BJ (cell line): Measurements from ENCODE around the gene OPTC. TPM values are rescaled to one million over a fixed set of nuclear protein-coding genes. Genes with fewer than 3 reads are reported as not detected.
"Not testable (repeated sequence)": the region's sequence is repeated elsewhere in the genome, so short reads cannot be mapped to it uniquely, and the experiment has no call there.

ENCODE experiments used
- CTCF ChIA-PET: fragments of 350-600 bp; formaldehyde crosslinking; extraction: SDS; loops from one replicate; lab custom pipeline; 2021; ENCODE audit warnings: antibody characterized with exemption, inconsistent platforms; lab: Yijun Ruan, JAX
- POLR2A ChIA-PET: fragments of 300-600 bp; sonication (Branson Sonifier 250); formaldehyde crosslinking; extraction: SDS; loops from one replicate; lab custom pipeline; 2021; ENCODE audit warnings: antibody characterized with exemption; lab: Charles Lee
- DNase-seq: peaks from one replicate; pipeline ENCODE4 v3.0.0-alpha.2; 2011; ENCODE audit warnings: low read depth
- H3K27me3 ChIP-seq: 2 replicates; pipeline ENCODE4 v1.6.0; 2011; ENCODE audit warnings: low read length; ENCODE audit not compliant: control insufficient read depth, insufficient read depth
- H3K36me3 ChIP-seq: 2 replicates; pipeline ENCODE4 v1.5.1; 2011; ENCODE audit warnings: low read length; ENCODE audit not compliant: control insufficient read depth, insufficient read depth
- H3K4me3 ChIP-seq: 2 replicates; pipeline ENCODE4 v1.5.1; 2011; ENCODE audit warnings: low read depth, mild to moderate bottlenecking, control low read depth, low read length
- polyA plus RNA-seq: library from polyadenylated mRNA; depleted of rRNA; stranded (reverse); fragments of >200 nt; gene quantifications from 2 replicates; pipeline ENCODE4 v1.2.3, GENCODE V29; 2011
- TF ChIP-seq, protein P1 (sequence below): IDR thresholded peaks from 2 replicates; pipeline ENCODE4 v1.5.1; 2011; ENCODE audit warnings: low read depth, mild to moderate bottlenecking, control low read depth, inconsistent platforms, low read length, moderate library complexity; ENCODE audit not compliant: insufficient read depth

The OPTC gene
- polyA plus RNA-seq, 1 experiment: not detected

DNA sequence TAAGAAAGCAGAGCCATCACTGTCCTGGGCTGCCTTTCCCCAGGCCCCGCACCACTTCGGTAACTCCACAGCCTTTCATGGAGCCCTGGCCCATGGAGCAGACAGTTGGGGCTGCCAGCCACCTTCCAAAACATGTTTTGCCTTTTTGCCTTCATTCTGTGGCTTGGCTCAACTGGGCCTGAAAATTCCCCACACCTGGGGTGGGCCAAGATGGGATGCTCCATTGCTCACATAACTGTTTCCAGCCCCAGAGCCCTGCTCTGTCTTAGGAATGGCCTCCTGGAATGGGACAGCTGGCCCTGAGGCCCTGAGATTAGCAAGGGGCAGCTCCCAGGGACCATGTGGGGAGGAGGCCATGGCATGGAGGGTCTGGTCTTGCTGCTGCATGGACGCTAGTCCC lies 29.2 kb upstream of the OPTC start:
- ChIA-PET CTCF (interaction anchor here (1.4 to 3.9 kb wide), 6 partner anchors 9 to 197 kb away, joined by 5 to 14 read pairs (median 6); partner anchors contain the start of gene PRELP), POLR2A (interaction anchor here (1.5 kb wide), 1 partner anchor 11 kb away, joined by 4 read pairs; the partner anchor contains the start of gene PRELP)
- H3K36me3 ChIP-seq: no peaks in the 10 kb centered on the region
- no peak for DNase-seq
- no peaks in the 10 kb centered on the region for H3K27me3 ChIP-seq
- TF ChIP-seq, protein P1, sequence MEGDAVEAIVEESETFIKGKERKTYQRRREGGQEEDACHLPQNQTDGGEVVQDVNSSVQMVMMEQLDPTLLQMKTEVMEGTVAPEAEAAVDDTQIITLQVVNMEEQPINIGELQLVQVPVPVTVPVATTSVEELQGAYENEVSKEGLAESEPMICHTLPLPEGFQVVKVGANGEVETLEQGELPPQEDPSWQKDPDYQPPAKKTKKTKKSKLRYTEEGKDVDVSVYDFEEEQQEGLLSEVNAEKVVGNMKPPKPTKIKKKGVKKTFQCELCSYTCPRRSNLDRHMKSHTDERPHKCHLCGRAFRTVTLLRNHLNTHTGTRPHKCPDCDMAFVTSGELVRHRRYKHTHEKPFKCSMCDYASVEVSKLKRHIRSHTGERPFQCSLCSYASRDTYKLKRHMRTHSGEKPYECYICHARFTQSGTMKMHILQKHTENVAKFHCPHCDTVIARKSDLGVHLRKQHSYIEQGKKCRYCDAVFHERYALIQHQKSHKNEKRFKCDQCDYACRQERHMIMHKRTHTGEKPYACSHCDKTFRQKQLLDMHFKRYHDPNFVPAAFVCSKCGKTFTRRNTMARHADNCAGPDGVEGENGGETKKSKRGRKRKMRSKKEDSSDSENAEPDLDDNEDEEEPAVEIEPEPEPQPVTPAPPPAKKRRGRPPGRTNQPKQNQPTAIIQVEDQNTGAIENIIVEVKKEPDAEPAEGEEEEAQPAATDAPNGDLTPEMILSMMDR: no peak
- H3K4me3 ChIP-seq: no peak overlapping the region

DNA sequence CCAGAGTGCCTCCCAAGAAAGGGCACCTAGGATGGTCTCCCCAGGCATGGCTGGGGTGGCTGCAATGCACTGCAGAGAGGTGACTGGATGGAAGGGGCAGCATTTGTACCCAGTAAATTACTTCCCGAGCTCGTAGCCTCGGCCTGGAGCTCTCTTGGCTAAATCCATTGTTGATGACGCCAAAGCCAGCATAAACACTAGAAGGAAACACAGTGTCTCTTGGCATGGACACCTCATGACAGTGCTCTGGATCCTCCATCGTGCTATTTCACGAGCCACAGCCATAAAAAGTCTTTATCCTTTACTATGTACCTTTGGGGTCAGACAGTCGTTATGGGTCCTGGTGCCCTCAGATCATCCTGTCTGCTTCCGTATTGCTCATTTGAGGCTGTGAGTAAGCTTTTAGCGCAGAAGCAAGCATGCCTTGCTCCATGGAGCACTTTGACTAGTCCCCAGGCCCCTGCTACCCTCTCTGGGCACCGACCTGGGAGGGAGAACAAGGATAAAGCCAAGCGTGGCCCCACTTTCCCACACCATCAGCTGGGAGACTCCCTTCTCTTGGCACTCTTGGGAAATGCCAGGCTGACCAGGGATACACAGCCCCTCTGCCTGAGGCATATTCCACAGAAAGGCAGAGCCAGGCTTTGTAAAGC lies 28.7 kb upstream of the OPTC start:
- Histone ChIP-seq H3K36me3 (no peaks in the 10 kb centered on the region), H3K4me3 (no peak overlapping the region), H3K27me3 (no peaks in the 10 kb centered on the region)
- DNase-seq: no peak
- CTCF ChIA-PET: interaction anchor here (1.5 to 2.7 kb wide), 4 partner anchors 9 to 23 kb away, joined by 3 to 13 read pairs (median 4); partner anchors contain the start of gene PRELP
- POLR2A ChIA-PET: no interaction called here
- TF ChIP-seq, protein P1: no peak

DNA sequence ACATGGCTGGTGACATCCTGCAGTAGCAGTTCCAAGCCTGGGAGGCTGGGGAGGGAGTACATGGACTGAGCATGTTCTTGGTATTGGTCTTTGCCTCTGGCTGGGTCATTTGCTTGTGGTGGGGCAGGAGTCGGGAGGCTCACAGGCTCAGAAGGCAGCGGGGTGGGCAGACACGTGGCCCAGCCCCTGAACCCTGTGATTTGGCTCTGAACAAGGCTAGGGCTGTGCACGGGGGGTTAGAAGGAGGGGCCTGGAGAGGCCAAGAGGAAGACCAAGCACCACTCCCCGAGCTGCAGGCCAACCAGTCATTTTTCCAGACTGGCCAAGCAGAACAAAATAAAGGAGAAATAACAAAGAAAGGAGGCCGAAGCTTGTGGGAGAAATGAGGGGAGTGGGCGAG lies 28.0 kb upstream of the OPTC start:
- Histone ChIP-seq H3K36me3 (no peaks in the 10 kb centered on the region), H3K27me3 (no peaks in the 10 kb centered on the region), H3K4me3 (no peak overlapping the region)
- DNase-seq: no peak
- ChIA-PET POLR2A (interaction anchor here (0.8 to 1.0 kb wide), 2 partner anchors 10 to 97 kb away, joined by 4 read pairs; partner anchors contain the start of gene PRELP), CTCF (interaction anchor here (1.3 to 2.2 kb wide), 7 partner anchors 9 to 22 kb away, joined by 3 to 8 read pairs (median 4); partner anchors contain the start of gene PRELP)
- TF ChIP-seq, protein P1: no peak

DNA sequence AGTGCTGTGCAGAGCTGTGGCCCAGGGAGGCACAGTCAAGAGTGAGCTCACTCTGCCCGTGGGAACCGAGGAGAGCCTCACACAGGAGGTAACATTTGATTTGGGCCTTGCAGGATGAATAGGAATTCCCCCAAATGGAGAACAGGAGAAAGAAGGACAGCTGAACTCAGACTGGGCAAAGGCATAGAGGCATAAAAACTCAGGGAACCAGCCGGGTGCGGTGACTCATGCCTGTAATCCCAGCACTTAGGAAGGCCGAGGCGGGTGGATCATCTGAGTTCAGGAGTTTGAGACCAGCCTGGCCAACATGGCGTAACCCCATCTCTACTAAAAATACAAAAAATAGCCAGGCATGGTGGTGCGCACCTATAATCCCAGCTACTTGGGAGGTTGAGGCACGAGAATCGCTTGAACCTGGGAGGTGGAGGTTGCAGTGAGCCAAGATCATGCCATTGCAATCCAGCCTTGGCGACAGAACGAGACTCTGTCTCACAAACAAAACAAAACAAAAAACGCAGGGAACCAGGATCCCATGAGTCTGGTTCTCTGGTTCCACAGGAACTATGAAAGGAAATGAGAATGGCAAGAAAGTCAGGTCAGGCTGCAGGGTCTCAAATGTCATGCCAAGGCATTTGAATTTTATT lies 26.9 kb upstream of the OPTC start:
- POLR2A ChIA-PET: interaction anchor here (1.0 kb wide), 1 partner anchor 98 kb away, joined by 4 read pairs; no protein-coding TSS in a partner anchor
- not testable (repeated sequence) for DNase-seq
- CTCF ChIA-PET: interaction anchor here (1.3 to 2.2 kb wide), 7 partner anchors 8 to 21 kb away, joined by 3 to 8 read pairs (median 4); partner anchors contain the start of gene PRELP

DNA sequence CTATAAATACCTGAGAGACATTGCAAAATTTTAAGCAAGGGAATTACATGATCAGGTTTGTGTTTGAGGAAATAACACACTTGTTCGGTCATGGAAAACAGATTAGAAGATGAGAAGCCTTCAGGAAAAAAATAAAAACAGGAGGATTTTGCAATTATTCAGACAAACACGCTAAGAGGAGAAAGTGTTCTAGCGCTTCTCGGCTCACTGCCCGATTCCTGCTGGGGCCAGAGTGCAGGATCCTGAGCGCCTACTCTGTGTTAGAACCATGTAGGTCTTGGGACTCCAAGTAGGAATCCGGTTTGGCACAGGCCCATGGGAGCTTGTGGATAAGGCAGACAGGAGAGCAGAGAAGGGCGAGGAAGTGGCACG lies 26.4 kb upstream of the OPTC start:
- ChIA-PET POLR2A (no interaction called here), CTCF (interaction anchor here (1.6 to 2.2 kb wide), 2 partner anchors 10 to 12 kb away, joined by 4 to 6 read pairs; no protein-coding TSS in a partner anchor)
- no peak overlapping the region for H3K4me3 ChIP-seq
- no peaks in the 10 kb centered on the region for H3K36me3 ChIP-seq
- DNase-seq: no peak
- H3K27me3 ChIP-seq: no peaks in the 10 kb centered on the region
- TF ChIP-seq, protein P1: no peak

More for the DNA sequence above, 26.9 kb upstream of the OPTC start:
- H3K36me3 ChIP-seq, H3K4me3 ChIP-seq, H3K27me3 ChIP-seq: not testable (repeated sequence)
